Fibroblast of lung (primary cell): Measurements from ENCODE around the gene PALM. TPM values are rescaled to one million over a fixed set of nuclear protein-coding genes. Genes with fewer than 3 reads are reported as not detected.

Source experiments
- DNase-seq, 2 donors: peaks; one replicate each; pipeline versions ENCODE4 v3.0.0 to v3.0.0-alpha.2; 2010; ENCODE audit warnings: low read depth in 2 of 2
- H2AFZ ChIP-seq: 2 replicates; pipeline ENCODE4 v1.5.1; 2012; ENCODE audit warnings: low read length, control low read depth, inconsistent platforms
- H3K27ac ChIP-seq: 2 replicates; pipeline ENCODE4 v1.5.1; 2011; ENCODE audit warnings: low read length, control low read depth; ENCODE audit not compliant: insufficient read depth
- H3K27me3 ChIP-seq: 2 replicates; pipeline ENCODE4 v1.5.1; 2011; ENCODE audit warnings: mild to moderate bottlenecking, low read length; ENCODE audit not compliant: control insufficient read depth, insufficient read depth
- H3K36me3 ChIP-seq: 2 replicates; pipeline ENCODE4 v1.5.1; 2011; ENCODE audit warnings: low read length; ENCODE audit not compliant: control insufficient read depth, insufficient read depth
- H3K4me1 ChIP-seq: 2 replicates; pipeline ENCODE4 v1.5.1; 2011; ENCODE audit warnings: low read length; ENCODE audit not compliant: control insufficient read depth, insufficient read depth; ENCODE audit errors: extremely low read depth
- H3K4me2 ChIP-seq: 2 replicates; pipeline ENCODE4 v1.5.1; 2011; ENCODE audit warnings: low read length, control low read depth; ENCODE audit not compliant: insufficient read depth; ENCODE audit errors: extremely low read depth
- H3K4me3 ChIP-seq, 4 experiments: fragments of 200-600 bp in 1 of 4; sonication (generic) in 1 of 4; replicated peaks in 1 of 4; 2 replicates each; pipeline ENCODE4 v1.5.1; 2011 to 2016; ENCODE audit warnings: low read length in 4 of 4, low read depth in 3 of 4, mild to moderate bottlenecking in 3 of 4, control low read depth in 2 of 4, inconsistent platforms in 1 of 4, mixed read lengths in 1 of 4; ENCODE audit not compliant: insufficient read depth in 1 of 4; ENCODE audit errors: control extremely low read depth in 1 of 4
- H3K79me2 ChIP-seq: 2 replicates; pipeline ENCODE4 v1.5.1; 2012; ENCODE audit warnings: mild to moderate bottlenecking, low read length, inconsistent platforms; ENCODE audit not compliant: control insufficient read depth, insufficient read depth
- H3K9ac ChIP-seq: 2 replicates; pipeline ENCODE4 v1.5.1; 2011; ENCODE audit warnings: mild to moderate bottlenecking, low read length, control low read depth; ENCODE audit not compliant: insufficient read depth
- H3K9me3 ChIP-seq: 2 replicates; pipeline ENCODE4 v1.5.1; 2012; ENCODE audit warnings: low read depth, low read length; ENCODE audit not compliant: control insufficient read depth, insufficient read depth
- H4K20me1 ChIP-seq: 2 replicates; pipeline ENCODE4 v1.5.1; 2011; ENCODE audit warnings: low read length; ENCODE audit not compliant: control insufficient read depth, insufficient read depth; ENCODE audit errors: extremely low read depth
- EZH2 ChIP-seq: IDR thresholded peaks from 2 replicates; pipeline ENCODE4 v1.5.1; 2012; ENCODE audit warnings: low read length, control low read depth, mild to moderate bottlenecking; ENCODE audit errors: missing control alignments
- polyA plus RNA-seq, 2 donors: library from polyadenylated mRNA; depleted of rRNA in 1 of 2; stranded (reverse) in 1 of 2; unstranded in 1 of 2; fragments of >200 nt; gene quantifications; 2 replicates each; pipeline ENCODE4 v1.2.1, GENCODE V29; 2011 to 2012; ENCODE audit warnings: missing spikeins in 1 of 2
- total RNA-seq: library from RNA; depleted of rRNA; stranded (reverse); fragments of >200 nt; gene quantifications from 2 replicates; pipeline ENCODE4 v1.2.1, GENCODE V29; 2014
- TF ChIP-seq, protein P1 (sequence below), 2 donors: IDR thresholded peaks in 1 of 2; conservative IDR thresholded peaks in 1 of 2; 1 replicate in 1 of 2; 2 replicates in 1 of 2; pipeline ENCODE4 v1.5.1; 2011 to 2012; ENCODE audit warnings: low read length in 2 of 2, control low read depth in 1 of 2, inconsistent platforms in 1 of 2, low read depth in 1 of 2, mild to moderate bottlenecking in 1 of 2

The PALM gene
- total and polyA plus RNA-seq, 2 donors (not counting 1 experiment from before 2014, with no cell fraction given) = 3.2 to 8.3 TPM

DNA sequence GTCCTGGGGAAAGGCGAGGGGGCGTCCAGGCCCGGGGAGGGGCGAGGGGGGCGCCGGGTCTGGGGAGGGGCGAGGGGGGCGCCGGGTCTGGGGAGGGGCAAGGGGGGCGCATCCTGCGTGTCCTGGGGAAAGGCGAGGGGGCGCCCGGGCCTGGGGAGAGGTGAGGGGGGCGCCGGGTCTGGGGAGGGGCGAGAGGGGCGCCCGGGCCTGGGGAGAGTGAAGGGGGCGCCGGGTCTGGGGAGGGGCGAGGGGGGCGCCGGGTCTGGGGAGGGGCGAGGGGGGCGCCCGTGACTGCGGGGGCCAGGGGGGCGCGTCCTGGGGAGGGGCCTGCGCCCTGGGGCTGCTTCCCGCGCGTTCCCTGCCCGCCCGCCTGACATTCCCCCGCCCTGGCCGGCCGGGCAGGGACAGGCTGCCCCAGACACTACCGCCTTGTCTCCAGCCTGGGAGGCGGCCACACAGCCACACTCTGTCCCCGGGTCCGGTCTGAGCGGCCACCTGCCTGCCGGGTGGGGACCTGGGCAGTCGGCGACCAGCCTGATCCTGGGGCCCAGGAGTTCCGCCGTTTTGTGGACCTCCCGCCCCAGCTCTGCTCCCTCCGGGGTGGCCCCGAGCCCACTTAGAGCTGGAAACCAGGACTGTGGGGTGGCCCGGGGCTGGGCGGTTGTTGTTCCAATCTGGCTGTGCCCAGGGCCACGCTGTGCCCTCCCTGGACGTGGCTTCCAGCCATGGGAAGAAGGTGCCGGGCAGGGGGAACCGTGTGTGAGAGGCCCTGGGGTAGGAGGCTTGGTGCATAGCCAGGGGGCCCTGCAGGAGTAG is 11.8 kb downstream of the PALM start:
- Histone ChIP-seq H4K20me1 (no peaks in the 10 kb centered on the region), H2AFZ (no peak overlapping the region), H3K4me1 (no peaks in the 10 kb centered on the region), H3K4me3 (no peak overlapping the region), H3K79me2 (no peaks in the 10 kb centered on the region), H3K4me2 (no peak overlapping the region), H3K36me3 (no peaks in the 10 kb centered on the region), H3K27ac (no peak overlapping the region), H3K9ac (no peak overlapping the region), H3K9me3 (no peaks in the 10 kb centered on the region), H3K27me3 (no peaks in the 10 kb centered on the region)
- DNase-seq = no peak
- TF ChIP-seq EZH2 = no peak
- TF ChIP-seq, protein P1, sequence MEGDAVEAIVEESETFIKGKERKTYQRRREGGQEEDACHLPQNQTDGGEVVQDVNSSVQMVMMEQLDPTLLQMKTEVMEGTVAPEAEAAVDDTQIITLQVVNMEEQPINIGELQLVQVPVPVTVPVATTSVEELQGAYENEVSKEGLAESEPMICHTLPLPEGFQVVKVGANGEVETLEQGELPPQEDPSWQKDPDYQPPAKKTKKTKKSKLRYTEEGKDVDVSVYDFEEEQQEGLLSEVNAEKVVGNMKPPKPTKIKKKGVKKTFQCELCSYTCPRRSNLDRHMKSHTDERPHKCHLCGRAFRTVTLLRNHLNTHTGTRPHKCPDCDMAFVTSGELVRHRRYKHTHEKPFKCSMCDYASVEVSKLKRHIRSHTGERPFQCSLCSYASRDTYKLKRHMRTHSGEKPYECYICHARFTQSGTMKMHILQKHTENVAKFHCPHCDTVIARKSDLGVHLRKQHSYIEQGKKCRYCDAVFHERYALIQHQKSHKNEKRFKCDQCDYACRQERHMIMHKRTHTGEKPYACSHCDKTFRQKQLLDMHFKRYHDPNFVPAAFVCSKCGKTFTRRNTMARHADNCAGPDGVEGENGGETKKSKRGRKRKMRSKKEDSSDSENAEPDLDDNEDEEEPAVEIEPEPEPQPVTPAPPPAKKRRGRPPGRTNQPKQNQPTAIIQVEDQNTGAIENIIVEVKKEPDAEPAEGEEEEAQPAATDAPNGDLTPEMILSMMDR (conservative IDR thresholded peaks at IDR 0.05 in 1 of 2, IDR thresholded peaks at IDR 0.05 in 1 of 2; ENCODE audit: low read depth in 1 of 2, low read length in 2 of 2) = no peak

DNA sequence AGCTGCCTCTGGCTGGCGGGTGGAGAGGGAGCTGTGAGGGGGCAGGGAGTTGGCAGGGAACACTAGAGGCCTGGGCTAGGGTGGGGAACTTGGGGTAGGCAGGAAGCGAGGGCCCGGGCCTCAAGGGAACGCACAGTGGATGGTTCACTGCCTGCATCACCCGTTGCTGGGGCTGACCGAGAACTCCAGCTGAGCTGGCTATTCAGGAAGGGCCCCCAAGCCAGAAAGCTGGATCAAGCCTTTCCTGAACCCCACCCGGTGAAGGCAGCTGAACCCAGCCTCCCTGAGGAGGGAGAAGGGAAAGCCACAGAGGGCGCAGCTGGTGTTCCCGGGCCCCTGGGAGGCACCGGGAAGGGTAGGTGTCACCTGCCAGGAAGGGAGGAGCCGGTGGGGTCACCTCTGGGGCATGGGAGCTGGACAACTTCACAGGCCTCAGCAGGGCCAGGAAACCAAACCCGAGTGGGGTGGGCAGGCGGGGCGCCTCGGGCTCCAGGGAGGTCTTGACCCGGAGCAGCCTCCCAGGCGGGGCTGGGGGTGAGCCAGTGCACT is 13.9 kb downstream of the PALM start:
- no peak overlapping the region for H3K4me2 ChIP-seq
- H3K4me3 ChIP-seq = no peak overlapping the region
- no peaks in the 10 kb centered on the region for H3K79me2 ChIP-seq
- no peaks in the 10 kb centered on the region for H3K36me3 ChIP-seq
- H4K20me1 ChIP-seq = no peaks in the 10 kb centered on the region
- no peak overlapping the region for H3K27ac ChIP-seq
- no peak for DNase-seq
- H3K9ac ChIP-seq = no peak overlapping the region
- H2AFZ ChIP-seq = no peak overlapping the region
- no peaks in the 10 kb centered on the region for H3K27me3 ChIP-seq
- H3K9me3 ChIP-seq = no peaks in the 10 kb centered on the region
- peaks cover 2% of the 10 kb centered on the region for H3K4me1 ChIP-seq
- TF ChIP-seq EZH2 = no peak
- TF ChIP-seq, protein P1 (conservative IDR thresholded peaks at IDR 0.05 in 1 of 2, IDR thresholded peaks at IDR 0.05 in 1 of 2; ENCODE audit: low read depth in 1 of 2, low read length in 2 of 2) = no peak

DNA sequence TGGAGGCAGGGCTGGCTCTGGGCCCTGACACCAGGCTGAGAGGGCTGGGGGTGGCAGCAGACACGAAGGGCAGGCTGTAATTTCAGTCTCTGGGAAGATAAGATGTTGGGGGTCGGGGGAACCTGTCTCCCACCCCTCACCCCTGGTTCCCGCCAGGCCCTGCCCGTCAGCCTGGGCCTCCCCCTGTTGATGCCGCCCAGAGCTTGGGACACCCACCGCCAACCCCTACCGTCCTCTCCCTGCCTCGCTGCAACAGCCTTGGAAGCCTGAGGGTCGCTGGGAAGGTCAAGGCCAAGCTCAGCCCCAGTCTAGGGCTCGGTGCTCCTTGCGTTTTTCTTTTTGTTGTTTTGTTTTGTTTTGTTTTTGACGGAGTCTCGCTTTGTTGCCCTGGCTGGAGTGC is 14.5 kb downstream of the PALM start:
- Histone ChIP-seq H3K36me3 (no peaks in the 10 kb centered on the region), H3K4me2 (no peak overlapping the region), H3K4me1 (peaks cover 2% of the 10 kb centered on the region), H4K20me1 (no peaks in the 10 kb centered on the region), H2AFZ (no peak overlapping the region), H3K4me3 (no peak overlapping the region), H3K79me2 (no peaks in the 10 kb centered on the region), H3K9me3 (no peaks in the 10 kb centered on the region), H3K27ac (no peak overlapping the region), H3K27me3 (no peaks in the 10 kb centered on the region), H3K9ac (no peak overlapping the region)
- no peak for TF ChIP-seq EZH2
- TF ChIP-seq, protein P1 (conservative IDR thresholded peaks at IDR 0.05 in 1 of 2, IDR thresholded peaks at IDR 0.05 in 1 of 2; ENCODE audit: low read depth in 1 of 2, low read length in 2 of 2) = no peak
- no peak for DNase-seq
